Activated CD4-positive, alpha-beta memory T cell treated with anti-CD3 and anti-CD28 coated beads, Interleukin-2, amount 10 ng/mL, durations not matched to agents 7 days and 5 days (primary cell): ENCODE results near the gene PRTN3. TPM values are rescaled to one million over a fixed set of nuclear protein-coding genes. Genes with fewer than 3 reads are reported as not detected.
"Not testable (repeated sequence)": the region's sequence is repeated elsewhere in the genome, so short reads cannot be mapped to it uniquely, and the experiment has no call there.

ENCODE experiments used
- CTCF ChIA-PET: fragments of 350-600 bp; sonication (Branson Sonifier 250); formaldehyde crosslinking; loops from one replicate; lab custom pipeline; 2021; ENCODE audit warnings: antibody characterized with exemption, inconsistent platforms; lab: Charles Lee
- POLR2A ChIA-PET: fragments of 350-600 bp; sonication (Branson Sonifier 250); formaldehyde crosslinking; loops from one replicate; lab custom pipeline; 2021; ENCODE audit warnings: antibody characterized with exemption; lab: Charles Lee
- DNase-seq: peaks from one replicate; pipeline ENCODE4 v3.0.0-alpha.2; 2020
- H3K27ac Mint-ChIP-seq: one replicate; pipeline ENCODE4 v1.8.0; 2021; ENCODE audit warnings: mild to moderate bottlenecking, mixed read lengths
- H3K27me3 Mint-ChIP-seq: one replicate; pipeline ENCODE4 v1.8.0; 2021; ENCODE audit warnings: mixed read lengths
- H3K36me3 Mint-ChIP-seq: one replicate; pipeline ENCODE4 v1.8.0; 2021; ENCODE audit warnings: low read depth, mixed read lengths
- H3K4me1 Mint-ChIP-seq: one replicate; pipeline ENCODE4 v1.8.0; 2021; ENCODE audit warnings: mixed read lengths
- H3K4me3 Mint-ChIP-seq: one replicate; pipeline ENCODE4 v1.8.0; 2021; ENCODE audit warnings: mild to moderate bottlenecking, mixed read lengths
- H3K9me3 Mint-ChIP-seq: one replicate; pipeline ENCODE4 v1.8.0; 2021; ENCODE audit warnings: mixed read lengths
- total RNA-seq, 2 experiments: library from RNA; stranded (reverse); gene quantifications; one replicate each; pipeline ENCODE4 v1.2.3, GENCODE V29; 2021

PRTN3 gene
- total RNA-seq, 2 experiments from 2014 or later = not detected

- H3K4me1 Mint-ChIP-seq = no peaks in the 10 kb centered on the region
- no peaks in the 10 kb centered on the region for H3K36me3 Mint-ChIP-seq
- H3K9me3 Mint-ChIP-seq = no peaks in the 10 kb centered on the region
- DNase-seq = no peak
- peaks cover 14% of the 10 kb centered on the region for H3K27me3 Mint-ChIP-seq
- ChIA-PET CTCF (interaction anchor here (0.6 kb wide), 1 partner anchor 125 kb away, joined by 4 read pairs; no protein-coding TSS in a partner anchor), POLR2A (no interaction called here)
- no peak overlapping the region for H3K4me3 Mint-ChIP-seq
- H3K27ac Mint-ChIP-seq = no peak overlapping the region
Observed at GRCh38 chr19:850221-850978, 9.6 kb downstream of the PRTN3 start.

- H3K9me3 Mint-ChIP-seq = no peaks in the 10 kb centered on the region
- CTCF ChIA-PET = no interaction called here
- peaks cover 10% of the 10 kb centered on the region for H3K27me3 Mint-ChIP-seq
- DNase-seq = no peak
- H3K36me3 Mint-ChIP-seq = no peaks in the 10 kb centered on the region
- H3K4me3 Mint-ChIP-seq = no peak overlapping the region
- H3K4me1 Mint-ChIP-seq = no peaks in the 10 kb centered on the region
- no peak overlapping the region for H3K27ac Mint-ChIP-seq
- POLR2A ChIA-PET = no interaction called here
Observed at GRCh38 chr19:850979-851335, 10.2 kb downstream of the PRTN3 start.

GRCh38 chr19:852136-853013 is 11.6 kb downstream of the PRTN3 start, which contains the start of gene ELANE:
TSS of gene ELANE (plus strand) at chr19:852303. CDS start at chr19:852329, 26 bp downstream.
- Mint-ChIP-seq H3K27me3 (peaks cover 6% of the 10 kb centered on the region), H3K27ac (no peak within 1 kb of the TSS), H3K4me3 (no peak within 1 kb of the TSS), H3K9me3 (no peaks in the 10 kb centered on the region), H3K36me3 (no peaks in the 10 kb centered on the region), H3K4me1 (peaks cover 2% of the 10 kb centered on the region)
- ChIA-PET CTCF (no interaction called here), POLR2A (no interaction called here)
- no peak for DNase-seq

GRCh38 chr19:853014-853585 is 12.3 kb downstream of the PRTN3 start:
- CTCF ChIA-PET = no interaction called here
- DNase-seq = no peak
- Mint-ChIP-seq H3K27me3 (peaks cover 8% of the 10 kb centered on the region), H3K36me3 (no peaks in the 10 kb centered on the region), H3K27ac (no peak overlapping the region), H3K4me1 (peaks cover 5% of the 10 kb centered on the region), H3K9me3 (no peaks in the 10 kb centered on the region), H3K4me3 (no peak overlapping the region)
- POLR2A ChIA-PET = no interaction called here

GRCh38 chr19:853614-854220 is 12.9 kb downstream of the PRTN3 start:
- H3K36me3 Mint-ChIP-seq, H3K27ac Mint-ChIP-seq, H3K27me3 Mint-ChIP-seq, POLR2A ChIA-PET, H3K9me3 Mint-ChIP-seq, DNase-seq, H3K4me1 Mint-ChIP-seq, H3K4me3 Mint-ChIP-seq: not testable (repeated sequence)
- CTCF ChIA-PET = interaction anchor here (0.6 kb wide), 1 partner anchor 52 kb away, joined by 3 read pairs; no protein-coding TSS in a partner anchor

- POLR2A ChIA-PET = interaction anchor here (0.8 kb wide), 1 partner anchor 9 kb away, joined by 6 read pairs; no protein-coding TSS in a partner anchor
- Mint-ChIP-seq H3K4me1 (peaks cover 7% of the 10 kb centered on the region), H3K36me3 (no peaks in the 10 kb centered on the region), H3K27ac (no peak overlapping the region), H3K9me3 (no peaks in the 10 kb centered on the region), H3K27me3 (peaks cover 8% of the 10 kb centered on the region), H3K4me3 (no peak overlapping the region)
- CTCF ChIA-PET = interaction anchor here (0.6 kb wide), 1 partner anchor 51 kb away, joined by 3 read pairs; no protein-coding TSS in a partner anchor
- no peak for DNase-seq
Observed at GRCh38 chr19:854549-854948, 13.8 kb downstream of the PRTN3 start.

- Mint-ChIP-seq H3K27ac (no peak overlapping the region), H3K9me3 (no peaks in the 10 kb centered on the region), H3K4me3 (no peak overlapping the region), H3K4me1 (peaks cover 7% of the 10 kb centered on the region), H3K36me3 (no peaks in the 10 kb centered on the region), H3K27me3 (peaks cover 14% of the 10 kb centered on the region)
- no peak for DNase-seq
- ChIA-PET POLR2A (no interaction called here), CTCF (interaction anchor here (0.8 to 1.1 kb wide), 2 partner anchors 129 to 186 kb away, joined by 3 to 4 read pairs; partner anchors contain the start of gene WDR18)
Observed at GRCh38 chr19:855142-855541, 14.3 kb downstream of the PRTN3 start.

- CTCF ChIA-PET = interaction anchor here (0.8 to 1.2 kb wide), 4 partner anchors 18 to 185 kb away, joined by 3 to 5 read pairs (median 4); partner anchors contain the start of gene WDR18
- Mint-ChIP-seq H3K27ac (no peak overlapping the region), H3K4me3 (no peak overlapping the region), H3K4me1 (peaks cover 7% of the 10 kb centered on the region), H3K9me3 (no peaks in the 10 kb centered on the region), H3K36me3 (no peaks in the 10 kb centered on the region), H3K27me3 (peaks cover 14% of the 10 kb centered on the region)
- DNase-seq = no peak
- POLR2A ChIA-PET = no interaction called here
Observed at GRCh38 chr19:855566-856120, 14.8 kb downstream of the PRTN3 start.

GRCh38 chr19:858284-858683 is 17.5 kb downstream of the PRTN3 start:
- H3K4me1 Mint-ChIP-seq = peaks cover 16% of the 10 kb centered on the region
- POLR2A ChIA-PET = interaction anchor here (1.5 kb wide), 1 partner anchor 63 kb away, joined by 4 read pairs; no protein-coding TSS in a partner anchor

GRCh38 chr19:858868-859843 is 18.4 kb downstream of the PRTN3 start, which contains the start of gene CFD:
TSS of gene CFD (plus strand) at chr19:859664. CDS start at chr19:859690, 26 bp downstream.
- peaks cover 23% of the 10 kb centered on the region for H3K4me1 Mint-ChIP-seq
- no peaks in the 10 kb centered on the region for H3K36me3 Mint-ChIP-seq
- CTCF ChIA-PET = interaction anchor here (0.9 to 1.3 kb wide), 2 partner anchors 125 kb away, joined by 4 to 5 read pairs; partner anchors contain the start of gene WDR18
- H3K4me3 Mint-ChIP-seq = no peak within 1 kb of the TSS
- POLR2A ChIA-PET = interaction anchor here (0.9 to 1.5 kb wide), 2 partner anchors 61 to 62 kb away, joined by 3 to 4 read pairs; no protein-coding TSS in a partner anchor
- H3K9me3 Mint-ChIP-seq = no peaks in the 10 kb centered on the region
- DNase-seq = no peak
- no peak within 1 kb of the TSS for H3K27ac Mint-ChIP-seq
- H3K27me3 Mint-ChIP-seq = peaks cover 12% of the 10 kb centered on the region

More at GRCh38 chr19:858284-858683, 17.5 kb downstream of the PRTN3 start:
- DNase-seq = no peak
- no peak overlapping the region for H3K4me3 Mint-ChIP-seq
- no peaks in the 10 kb centered on the region for H3K9me3 Mint-ChIP-seq
- H3K27me3 Mint-ChIP-seq = peaks cover 14% of the 10 kb centered on the region
- no peak overlapping the region for H3K27ac Mint-ChIP-seq
- CTCF ChIA-PET = interaction anchor here (0.9 kb wide), 1 partner anchor 126 kb away, joined by 5 read pairs; the partner anchor contains the start of gene WDR18
- H3K36me3 Mint-ChIP-seq = no peaks in the 10 kb centered on the region

GRCh38 chr19:861141-861755 is 20.4 kb downstream of the PRTN3 start:
- Mint-ChIP-seq H3K9me3 (no peaks in the 10 kb centered on the region), H3K36me3 (no peaks in the 10 kb centered on the region), H3K4me3 (no peak overlapping the region), H3K4me1 (peaks cover 25% of the 10 kb centered on the region), H3K27me3 (peaks cover 12% of the 10 kb centered on the region), H3K27ac (no peak overlapping the region)
- DNase-seq = no peak
- POLR2A ChIA-PET = no interaction called here
- CTCF ChIA-PET = interaction anchor here (0.6 kb wide), 1 partner anchor 204 kb away, joined by 3 read pairs; no protein-coding TSS in a partner anchor
